Stimulated activated CD8-positive, alpha-beta memory T cell treated with anti-CD3 and anti-CD28 coated beads, Interleukin-15, amount 100 ng/mL, for 4 hours (primary cell): Measurements from ENCODE around the gene SLC35G1.

ENCODE experiments used
- DNase-seq, 2 donors: peaks; one replicate each; pipeline ENCODE4 v3.0.0-alpha.2; 2020; ENCODE audit warnings: low read depth in 2 of 2

The SLC35G1 gene

GRCh38 chr10:93893646-93894515 is at the start of gene SLC35G1:
TSS of gene SLC35G1 (plus strand) at chr10:93893978. CDS start at chr10:93894034, 56 bp downstream.
- peak; percentile 48 to 59 for DNase-seq

GRCh38 chr10:93844979-93845626 is 48.7 kb upstream of the SLC35G1 start:
- no peak for DNase-seq

- DNase-seq, result no peak
Measured at GRCh38 chr10:93849593-93849992, 44.2 kb upstream of the SLC35G1 start.

GRCh38 chr10:93850031-93851015 is 43.5 kb upstream of the SLC35G1 start:
- DNase-seq, result no peak

- DNase-seq, result no peak
Measured at GRCh38 chr10:93851169-93851568, 42.6 kb upstream of the SLC35G1 start.

- no peak for DNase-seq
Measured at GRCh38 chr10:93852476-93853095, 41.2 kb upstream of the SLC35G1 start.

GRCh38 chr10:93854975-93855374 is 38.8 kb upstream of the SLC35G1 start:
- DNase-seq, result no peak

- no peak for DNase-seq
Measured at GRCh38 chr10:93856349-93857145, 37.2 kb upstream of the SLC35G1 start.

GRCh38 chr10:93859049-93859655 is 34.6 kb upstream of the SLC35G1 start:
- DNase-seq, result no peak

- DNase-seq, result no peak
Measured at GRCh38 chr10:93861825-93862224, 32.0 kb upstream of the SLC35G1 start.

- no peak for DNase-seq
Measured at GRCh38 chr10:93865794-93866425, 27.9 kb upstream of the SLC35G1 start.

GRCh38 chr10:93867525-93867924 is 26.3 kb upstream of the SLC35G1 start:
- no peak for DNase-seq

- DNase-seq, result no peak
Measured at GRCh38 chr10:93871671-93872204, 22.0 kb upstream of the SLC35G1 start.

GRCh38 chr10:93872375-93873158 is 21.2 kb upstream of the SLC35G1 start:
- no peak for DNase-seq

- DNase-seq, result no peak
Measured at GRCh38 chr10:93873420-93874115, 20.2 kb upstream of the SLC35G1 start.

GRCh38 chr10:93874309-93875031 is 19.3 kb upstream of the SLC35G1 start:
- no peak for DNase-seq

- DNase-seq, result no peak
Measured at GRCh38 chr10:93875032-93875358, 18.8 kb upstream of the SLC35G1 start.
